H1 (cell line): ENCODE data around the gene PSMC1.

Experiments
- ATF3 ChIP-seq: IDR thresholded peaks from 2 replicates; pipeline ENCODE4 v1.6.1; 2011; ENCODE audit warnings: low read depth, mild to moderate bottlenecking, low read length; ENCODE audit not compliant: insufficient read depth
- BCL11A ChIP-seq, 2 experiments: IDR thresholded peaks; one replicate each; pipeline ENCODE4 v1.6.1; 2011; ENCODE audit warnings: low read depth in 2 of 2, low read length in 2 of 2, mild to moderate bottlenecking in 2 of 2
- CTCF ChIP-seq, 3 experiments: IDR thresholded peaks; 1 replicate in 2 of 3; 2 replicates in 1 of 3; pipeline versions ENCODE4 v1.5.1 to v1.6.1; 2011; ENCODE audit warnings: low read length in 3 of 3, mild to moderate bottlenecking in 3 of 3, inconsistent platforms in 2 of 3, low read depth in 1 of 3, moderate library complexity in 1 of 3; ENCODE audit not compliant: insufficient read depth in 1 of 3; ENCODE audit errors: control extremely low read depth in 1 of 3
- EZH2 ChIP-seq: fragments of 200-600 bp; sonication (generic); IDR thresholded peaks from 2 replicates; pipeline ENCODE4 v1.7.1; 2012; ENCODE audit warnings: low read depth, mild to moderate bottlenecking, moderate library complexity, low read length, inconsistent platforms; ENCODE audit not compliant: severe bottlenecking
- PHF8 ChIP-seq: fragments of 200-600 bp; sonication (generic); conservative IDR thresholded peaks from 2 replicates; pipeline ENCODE4 v1.7.1; 2012; ENCODE audit warnings: low read depth, mild to moderate bottlenecking, inconsistent platforms, low read length, moderate library complexity
- ZNF274 ChIP-seq: IDR thresholded peaks from 2 replicates; pipeline ENCODE4 v1.7.0; 2012; ENCODE audit warnings: low read length, borderline replicate concordance; ENCODE audit errors: extremely low read depth
- TF ChIP-seq, protein P1 (sequence below): IDR thresholded peaks from 2 replicates; pipeline ENCODE4 v1.6.1; 2012; ENCODE audit warnings: low read length, inconsistent platforms

GRCh38 chr14:90319173-90319572 lies 62.8 kb downstream of the PSMC1 start:
- TF ChIP-seq, protein P1, sequence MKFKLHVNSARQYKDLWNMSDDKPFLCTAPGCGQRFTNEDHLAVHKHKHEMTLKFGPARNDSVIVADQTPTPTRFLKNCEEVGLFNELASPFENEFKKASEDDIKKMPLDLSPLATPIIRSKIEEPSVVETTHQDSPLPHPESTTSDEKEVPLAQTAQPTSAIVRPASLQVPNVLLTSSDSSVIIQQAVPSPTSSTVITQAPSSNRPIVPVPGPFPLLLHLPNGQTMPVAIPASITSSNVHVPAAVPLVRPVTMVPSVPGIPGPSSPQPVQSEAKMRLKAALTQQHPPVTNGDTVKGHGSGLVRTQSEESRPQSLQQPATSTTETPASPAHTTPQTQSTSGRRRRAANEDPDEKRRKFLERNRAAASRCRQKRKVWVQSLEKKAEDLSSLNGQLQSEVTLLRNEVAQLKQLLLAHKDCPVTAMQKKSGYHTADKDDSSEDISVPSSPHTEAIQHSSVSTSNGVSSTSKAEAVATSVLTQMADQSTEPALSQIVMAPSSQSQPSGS = no peak
- TF ChIP-seq CTCF (IDR thresholded peaks at IDR 0.05; ENCODE audit: control extremely low read depth in 1 of 3, insufficient read depth in 1 of 3, low read depth in 1 of 3, low read length in 3 of 3) = no peak
- no peak for TF ChIP-seq BCL11A (IDR thresholded peaks at IDR 0.05; ENCODE audit: low read depth in 2 of 2, low read length in 2 of 2)
- TF ChIP-seq EZH2 = no peak
- TF ChIP-seq ZNF274 = no peak
- TF ChIP-seq PHF8 = no peak
- TF ChIP-seq ATF3 = no peak
